ENCODE data around the gene PDE8B.
"Not testable (repeated sequence)": the region's sequence is repeated elsewhere in the genome, so short reads cannot be mapped to it uniquely, and the experiment has no call there.

The PDE8B gene

DNA sequence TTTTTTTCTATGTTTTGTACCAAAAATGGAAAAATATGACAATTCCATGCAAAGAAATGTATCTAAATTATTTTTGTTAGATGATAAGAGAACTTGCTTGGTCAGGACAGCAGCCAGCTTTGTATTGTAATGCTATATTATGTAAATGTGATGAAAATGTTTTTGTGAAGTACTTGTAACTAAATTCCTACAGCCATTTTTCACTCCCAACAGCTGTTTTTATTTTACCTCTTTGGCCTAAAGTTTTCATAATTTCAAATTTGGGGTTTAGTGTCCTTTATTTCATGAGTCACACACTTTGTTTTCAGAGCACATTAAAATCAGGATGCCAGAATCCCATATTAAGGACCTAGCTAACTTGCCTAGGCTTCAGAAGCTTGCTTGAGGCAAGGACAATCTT, 217.5 kb downstream of the PDE8B start:
- no peak for DNase-seq (ENCODE audit: low read depth in 2 of 2, low spot score in 1 of 2)

DNA sequence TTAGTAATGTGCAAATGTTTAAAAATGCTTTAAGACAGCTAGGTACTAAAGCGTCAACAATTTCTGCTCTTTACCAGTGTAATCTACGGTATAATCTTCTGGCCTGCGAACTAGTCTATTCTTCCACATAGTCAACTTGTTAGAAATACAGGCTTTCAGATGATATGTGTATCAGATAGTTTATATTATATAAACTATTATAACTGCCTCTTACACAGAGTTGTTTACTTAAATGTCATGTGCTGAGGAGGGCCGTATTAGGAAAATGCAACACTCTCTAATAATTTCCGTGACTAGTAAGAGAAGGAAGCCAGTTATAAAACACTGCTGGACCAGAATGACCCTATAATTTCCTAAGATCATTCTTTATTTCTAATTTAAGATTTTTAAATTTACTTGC, 218.0 kb downstream of the PDE8B start:
- no peak for DNase-seq (ENCODE audit: low read depth in 2 of 2, low spot score in 1 of 2)

DNA sequence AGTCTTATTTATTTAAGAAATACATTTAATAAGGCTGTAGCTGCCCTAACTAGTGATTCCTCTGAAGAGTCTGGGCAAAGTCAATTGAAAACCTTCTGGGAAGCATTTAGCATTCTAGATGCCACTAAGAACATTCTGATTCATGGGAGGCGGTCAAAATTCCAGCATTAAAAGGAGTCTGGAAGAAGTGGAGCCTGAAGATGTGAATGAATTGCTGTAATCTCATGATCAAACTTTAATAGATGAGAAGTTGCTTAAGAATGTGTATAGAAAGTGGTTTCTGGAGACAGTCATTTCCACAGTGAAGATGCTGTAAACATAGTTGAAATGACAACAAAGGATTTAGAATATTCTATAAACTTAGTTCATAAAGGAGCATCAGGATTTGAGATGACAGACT, 220.2 kb downstream of the PDE8B start:
- DNase-seq (ENCODE audit: low read depth in 2 of 2, low spot score in 1 of 2): no peak

DNA sequence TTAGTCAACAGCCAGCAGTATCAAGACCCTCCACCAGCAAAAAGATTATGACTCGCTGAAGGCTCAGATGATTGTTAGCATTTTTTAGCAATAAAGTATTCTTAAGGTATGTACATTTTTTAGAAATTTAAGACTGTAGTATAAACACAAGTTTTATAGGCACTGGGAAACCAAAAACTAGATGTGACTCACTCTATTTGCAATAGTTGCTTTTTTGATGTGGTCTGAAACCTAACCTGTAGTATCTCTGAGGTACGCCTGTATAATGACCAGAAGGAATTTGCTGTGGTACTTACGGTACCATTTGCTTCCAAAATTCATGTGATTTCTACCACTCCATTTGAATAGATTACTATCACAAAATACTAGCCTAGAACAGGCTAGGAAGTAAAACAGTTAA, 220.8 kb downstream of the PDE8B start:
- no peak for DNase-seq (ENCODE audit: low read depth in 2 of 2, low spot score in 1 of 2)

DNA sequence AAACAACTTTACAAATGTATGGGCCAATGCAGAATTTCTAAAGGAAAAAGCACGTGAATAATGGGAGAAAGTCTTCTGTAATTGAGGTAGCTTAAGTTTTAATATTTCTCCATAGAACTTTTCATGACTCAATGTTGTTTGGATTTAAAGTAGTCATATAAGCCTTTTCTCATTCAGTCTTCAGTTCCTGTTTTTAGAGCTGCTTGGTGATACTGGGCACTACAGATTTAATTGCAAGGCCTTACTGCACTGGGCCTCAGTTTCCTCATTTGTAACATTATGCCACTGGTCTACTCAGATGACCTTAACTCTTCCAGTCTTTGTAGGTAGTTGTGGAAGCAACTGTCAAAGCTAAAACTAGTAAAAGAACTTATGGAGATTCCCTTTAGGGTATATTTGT, 221.2 kb downstream of the PDE8B start:
- no peak for DNase-seq (ENCODE audit: low read depth in 2 of 2, low spot score in 1 of 2)

DNA sequence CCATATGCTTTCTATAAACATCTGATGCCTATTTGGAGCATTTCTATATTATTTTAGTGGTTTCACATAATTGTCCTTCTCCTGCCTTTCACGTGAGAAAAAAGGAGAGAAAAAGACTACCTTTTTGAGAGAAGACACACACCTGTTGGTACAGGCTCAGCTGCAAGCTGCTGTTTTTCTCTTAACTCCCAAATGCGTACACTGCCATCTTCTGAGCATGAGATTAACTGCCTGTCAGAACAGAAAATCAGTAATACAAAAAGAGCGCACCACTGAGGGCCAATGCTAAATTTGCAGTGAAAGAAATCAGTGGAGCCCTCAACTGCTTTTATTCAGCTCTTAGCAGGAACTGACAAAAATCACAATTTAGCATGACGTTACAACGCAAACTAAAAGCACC, 226.7 kb downstream of the PDE8B start:
- DNase-seq (ENCODE audit: low read depth in 2 of 2, low spot score in 1 of 2): no peak

DNA sequence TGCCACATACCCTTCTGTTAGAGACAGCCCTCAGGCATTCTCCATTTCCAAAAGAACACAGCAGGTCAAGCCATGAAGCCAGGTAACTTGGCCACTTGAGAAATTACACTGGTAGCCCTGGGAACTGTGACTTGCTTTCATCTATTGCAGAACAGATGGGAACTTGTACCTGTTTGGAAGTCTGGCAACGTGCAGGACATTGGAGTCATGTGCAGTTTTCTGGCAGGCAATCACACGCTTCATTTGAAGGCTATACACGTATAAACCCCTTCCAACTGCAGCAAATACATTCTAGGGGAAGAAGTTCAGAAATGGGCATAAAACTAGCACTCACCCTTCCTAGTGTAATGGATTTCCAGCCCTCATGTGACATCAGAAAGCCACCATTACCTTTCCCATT, 227.6 kb downstream of the PDE8B start:
- DNase-seq (ENCODE audit: low read depth in 2 of 2, low spot score in 1 of 2): no peak

DNA sequence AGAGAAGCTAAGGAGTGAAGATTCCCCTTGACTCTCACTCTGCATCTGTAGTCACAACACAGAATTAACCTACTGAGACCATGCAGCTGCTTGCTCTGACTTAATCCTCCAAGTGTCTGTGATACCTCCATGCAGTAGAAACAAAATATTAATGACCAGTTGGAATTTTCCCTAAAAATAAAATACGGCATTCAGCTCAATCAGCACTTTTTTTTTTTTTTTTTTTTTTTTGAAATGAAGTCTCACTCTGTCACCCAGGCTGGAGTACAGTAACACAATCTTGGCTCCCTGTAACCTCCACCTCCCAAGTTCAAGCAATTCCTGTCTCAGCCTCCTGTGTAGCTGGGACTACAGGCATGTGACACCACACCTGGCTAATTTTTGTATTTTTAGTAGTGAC, 233.2 kb downstream of the PDE8B start:
- DNase-seq (ENCODE audit: low read depth in 2 of 2, low spot score in 1 of 2): no peak

DNA sequence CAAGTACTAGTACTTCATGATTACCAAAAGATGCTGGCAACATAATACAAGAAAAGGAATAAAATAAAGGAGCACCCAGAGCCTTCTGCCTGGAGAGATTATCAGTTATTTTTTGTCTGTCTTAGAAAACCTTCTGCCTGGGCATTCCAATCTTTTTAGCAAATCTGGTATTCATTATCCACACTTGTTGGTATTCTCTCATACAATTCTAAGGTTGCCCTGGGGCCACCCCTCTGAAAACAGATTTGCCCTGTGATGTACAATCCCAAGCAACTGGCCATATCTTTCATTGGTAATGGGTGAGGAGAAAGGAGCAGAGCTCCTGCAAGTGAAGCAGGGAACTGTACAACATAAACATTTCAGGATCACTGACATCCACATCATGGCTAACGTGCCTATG, 233.9 kb downstream of the PDE8B start:
- no peak for DNase-seq (ENCODE audit: low read depth in 2 of 2, low spot score in 1 of 2)

DNA sequence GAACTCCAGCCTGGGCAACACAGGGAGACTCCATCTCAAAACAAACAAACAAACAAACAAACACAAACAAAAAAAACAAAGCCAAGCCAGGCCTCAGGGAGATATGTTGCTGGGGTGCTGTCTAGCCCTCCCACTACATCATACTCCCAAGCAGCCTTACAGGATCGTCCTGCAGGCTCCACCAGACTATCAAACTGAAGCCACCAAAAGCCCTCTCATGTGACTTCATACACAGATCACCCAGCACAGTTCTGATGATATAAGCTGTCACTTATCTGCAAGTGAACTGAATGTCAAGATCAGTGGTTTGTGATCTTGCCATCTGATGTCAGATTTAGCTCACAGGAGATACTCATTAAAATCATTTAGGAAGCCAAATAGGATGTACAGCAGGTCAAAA, 238.4 kb downstream of the PDE8B start:
- no peak for DNase-seq (ENCODE audit: low read depth in 2 of 2, low spot score in 1 of 2)

DNA sequence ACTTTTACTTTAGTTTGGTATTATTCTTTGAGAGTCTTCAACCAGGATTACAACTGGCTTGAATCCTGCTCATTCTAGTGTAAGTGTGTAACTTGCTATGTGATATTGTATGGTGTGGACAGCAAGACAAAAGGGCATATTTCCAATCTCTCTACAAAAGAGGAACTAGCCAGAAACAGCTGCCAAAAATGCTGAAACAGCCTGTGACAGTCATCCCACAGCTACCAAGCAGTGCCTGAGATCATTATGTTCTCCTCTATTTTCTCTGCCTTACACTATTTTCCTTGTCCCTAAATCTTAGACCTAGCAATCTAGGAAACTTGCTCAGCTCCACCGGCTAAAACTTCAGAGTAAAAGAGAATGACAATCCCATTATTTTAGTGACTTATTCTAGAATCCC, 238.8 kb downstream of the PDE8B start:
- DNase-seq (ENCODE audit: low read depth in 2 of 2, low spot score in 1 of 2): no peak

DNA sequence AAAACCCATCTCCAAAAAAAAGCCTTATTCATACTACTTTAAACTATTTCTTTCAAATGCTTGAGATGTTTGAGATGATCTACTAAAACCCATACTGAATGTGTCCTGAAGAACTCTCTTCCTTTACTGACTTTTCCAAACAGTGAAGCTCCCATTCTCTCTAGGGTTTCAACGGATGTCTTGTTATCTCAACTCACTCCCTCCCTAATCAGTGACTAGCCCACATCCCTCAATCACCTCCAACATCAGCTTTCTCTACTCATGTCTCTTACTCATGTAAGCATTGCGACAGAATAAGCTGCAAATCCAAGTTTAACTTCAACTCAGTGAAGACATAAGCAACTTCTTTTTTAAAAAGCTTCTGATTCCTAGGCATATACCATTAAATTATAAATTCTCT, 239.5 kb downstream of the PDE8B start:
- DNase-seq (ENCODE audit: low read depth in 2 of 2, low spot score in 1 of 2): no peak

DNA sequence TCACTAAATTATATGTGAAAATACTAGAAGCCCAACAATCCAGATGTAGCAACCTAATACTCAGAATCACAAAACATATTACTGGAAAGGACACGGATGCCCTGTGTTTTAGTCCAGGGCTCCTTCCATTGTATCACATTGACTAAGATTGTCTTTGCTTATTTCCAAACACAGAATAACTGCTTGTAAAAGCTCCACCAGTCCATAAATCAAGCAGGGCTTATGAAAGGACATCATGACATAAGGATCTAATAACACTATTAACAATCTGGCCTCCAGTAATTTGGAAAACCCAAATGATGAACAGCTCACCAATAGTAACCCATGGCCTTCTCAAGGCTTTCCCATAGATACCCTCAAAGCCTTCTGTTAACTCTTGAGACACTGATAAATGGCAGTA, 241.9 kb downstream of the PDE8B start:
- no peak for DNase-seq (ENCODE audit: low read depth in 2 of 2, low spot score in 1 of 2)

DNA sequence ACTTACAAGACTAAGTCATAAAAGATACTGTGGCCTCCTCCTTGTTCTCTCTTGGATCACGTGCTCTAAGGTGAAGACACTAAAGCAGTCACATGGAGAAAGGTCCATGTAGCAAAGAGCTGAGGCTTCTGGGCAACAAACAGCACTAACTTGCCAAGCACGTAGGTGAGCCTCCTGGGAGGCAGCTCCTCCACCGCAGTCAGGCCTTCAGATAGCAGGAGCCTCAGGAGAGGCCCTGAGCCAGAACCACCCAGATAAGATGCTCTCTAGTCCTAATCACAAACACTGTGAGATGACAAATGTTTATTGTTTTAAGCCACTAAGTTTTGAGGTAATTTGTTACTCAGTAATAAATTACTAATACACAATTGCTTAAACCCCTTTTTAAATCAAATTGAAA, 243.6 kb downstream of the PDE8B start:
- no peak for DNase-seq (ENCODE audit: low read depth in 2 of 2, low spot score in 1 of 2)

DNA sequence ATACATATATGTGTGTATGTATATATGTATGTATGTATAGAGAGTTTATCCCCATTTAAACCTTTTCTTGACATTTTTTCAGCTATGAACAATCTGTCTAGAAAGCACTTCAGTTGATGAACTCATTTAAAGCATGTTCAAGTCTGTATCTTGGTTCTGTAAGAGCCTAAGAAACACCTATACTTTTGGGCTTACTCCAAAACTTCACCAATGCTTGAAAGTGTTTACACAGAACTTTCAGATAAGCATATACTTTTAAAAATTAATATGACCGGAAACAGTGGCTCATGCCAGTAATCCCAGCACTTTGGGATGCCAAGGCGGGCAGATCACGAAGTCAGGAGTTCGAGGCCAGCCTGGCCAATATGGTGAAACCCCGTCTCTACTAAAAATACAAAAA, 250.8 kb downstream of the PDE8B start:
- DNase-seq (ENCODE audit: low read depth in 2 of 2, low spot score in 1 of 2): no peak

DNA sequence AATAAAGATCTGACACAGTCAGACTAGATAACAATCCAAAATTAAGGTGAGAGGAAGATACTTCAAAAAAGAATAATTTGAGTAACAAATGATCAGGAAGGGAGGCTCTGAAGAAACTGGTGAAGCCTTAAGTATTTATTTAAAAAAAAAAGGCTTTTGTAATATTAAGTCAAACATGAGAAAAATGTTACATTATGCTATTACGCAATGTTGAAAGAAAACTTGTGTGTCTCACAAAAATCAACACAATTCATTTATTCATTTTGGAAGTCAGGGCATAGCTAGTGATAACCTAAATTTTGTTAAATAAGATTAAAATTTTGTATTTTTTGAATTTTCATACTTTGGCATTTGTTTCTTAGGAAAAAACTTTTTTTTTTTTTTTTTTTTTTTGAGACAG, 253.4 kb downstream of the PDE8B start:
- no peak for DNase-seq (ENCODE audit: low read depth in 2 of 2, low spot score in 1 of 2)

DNA sequence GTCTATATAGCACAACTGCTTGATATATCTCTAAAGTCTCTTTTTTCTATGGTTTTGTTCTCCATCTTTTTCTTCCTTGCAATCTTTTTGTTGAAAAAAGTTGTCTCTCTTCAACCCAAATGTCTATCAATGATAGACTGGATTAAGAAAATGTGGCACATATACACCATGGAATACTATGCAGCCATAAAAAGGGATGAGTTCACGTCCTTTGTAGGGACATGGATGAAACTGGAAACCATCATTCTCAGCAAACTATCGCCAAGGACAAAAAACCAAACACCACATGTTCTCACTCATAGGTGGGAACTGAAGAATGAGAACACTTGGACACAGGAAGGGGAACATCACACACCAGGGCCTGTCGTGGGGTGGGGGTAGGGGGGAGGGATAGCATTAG, 258.4 kb downstream of the PDE8B start:
- not testable (repeated sequence) for DNase-seq (ENCODE audit: low read depth in 2 of 2, low spot score in 1 of 2)

DNA sequence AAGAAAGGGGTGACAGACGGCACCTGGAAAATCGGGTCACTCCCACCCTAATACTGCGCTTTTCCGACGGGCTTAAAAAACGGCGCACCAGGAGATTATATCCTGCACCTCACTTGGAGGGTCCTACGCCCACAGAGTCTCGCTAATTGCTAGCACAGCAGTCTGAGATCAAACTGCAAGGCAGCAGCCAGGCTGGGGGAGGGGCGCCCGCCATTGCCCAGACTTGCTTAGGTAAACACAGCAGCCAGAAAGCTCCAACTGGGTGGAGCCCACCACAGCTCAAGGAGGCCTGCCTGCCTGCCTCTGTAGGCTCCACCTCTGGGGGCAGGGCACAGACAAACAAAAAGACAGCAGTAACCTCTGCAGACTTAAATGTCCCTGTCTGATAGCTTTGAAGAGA, 264.6 kb downstream of the PDE8B start:
- not testable (repeated sequence) for DNase-seq (ENCODE audit: low read depth in 2 of 2, low spot score in 1 of 2)

Data from stimulated activated CD8-positive, alpha-beta memory T cell treated with anti-CD3 and anti-CD28 coated beads, Interleukin-4, amount 100 ng/mL, for 4 hours (primary cell).